ENCODE results near the gene CELSR1. TPM values are rescaled to one million over a fixed set of nuclear protein-coding genes. Genes with fewer than 3 reads are reported as not detected.

CELSR1 gene
- total RNA-seq, 3 donors from 2014 or later (not counting 1 experiment from before 2014, with no cell fraction given): 0.89 to 3.9 (median 1.9) TPM

DNA sequence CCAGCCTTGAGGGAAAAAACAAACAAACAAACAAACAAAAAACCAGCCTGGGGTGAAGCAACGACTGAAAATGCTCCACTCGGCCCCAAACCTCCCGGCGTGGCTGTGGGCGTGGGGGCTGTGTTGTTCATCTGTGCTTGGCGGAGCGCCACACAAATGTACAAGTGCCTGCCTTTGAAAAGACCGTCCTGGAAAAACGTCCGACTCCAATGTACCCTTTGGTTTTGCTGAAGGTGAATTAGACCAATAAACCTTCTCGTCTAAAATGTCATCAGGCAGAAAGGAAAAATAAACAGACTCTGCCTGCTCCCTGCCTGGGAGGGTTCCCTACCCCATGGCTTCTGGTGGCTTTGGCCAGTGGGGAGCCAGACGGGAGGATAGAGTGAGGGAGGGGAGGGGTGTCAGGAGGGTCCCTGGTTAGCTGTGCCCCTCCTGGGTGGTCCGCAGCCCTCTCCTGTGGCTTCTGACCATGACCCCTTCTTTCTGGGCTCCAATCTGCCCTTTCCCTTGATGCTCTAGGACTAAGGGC lies 108.0 kb downstream of the CELSR1 start:
- H3K36me3 Mint-ChIP-seq: no peaks in the 10 kb centered on the region
- no peak overlapping the region for H3K4me3 ChIP-seq (ENCODE audit: low read length)
- DNase-seq (no peak), ATAC-seq (no peak)
- H3K27ac ChIP-seq (ENCODE audit: low read length): no peak overlapping the region
- 86% methylated on average over 13 of the region's 13 CpGs for WGBS (ENCODE audit: insufficient coverage)
- H3K36me3 ChIP-seq (ENCODE audit: control insufficient read depth, insufficient read depth, low read length): no peaks in the 10 kb centered on the region
- H3K27ac Mint-ChIP-seq: no peak overlapping the region
- H3K4me1 Mint-ChIP-seq: peaks cover 17 to 26% of the 10 kb centered on the region in 2 donors
- H3K9me3 Mint-ChIP-seq: no peaks in the 10 kb centered on the region
- TF ChIP-seq, protein P1, sequence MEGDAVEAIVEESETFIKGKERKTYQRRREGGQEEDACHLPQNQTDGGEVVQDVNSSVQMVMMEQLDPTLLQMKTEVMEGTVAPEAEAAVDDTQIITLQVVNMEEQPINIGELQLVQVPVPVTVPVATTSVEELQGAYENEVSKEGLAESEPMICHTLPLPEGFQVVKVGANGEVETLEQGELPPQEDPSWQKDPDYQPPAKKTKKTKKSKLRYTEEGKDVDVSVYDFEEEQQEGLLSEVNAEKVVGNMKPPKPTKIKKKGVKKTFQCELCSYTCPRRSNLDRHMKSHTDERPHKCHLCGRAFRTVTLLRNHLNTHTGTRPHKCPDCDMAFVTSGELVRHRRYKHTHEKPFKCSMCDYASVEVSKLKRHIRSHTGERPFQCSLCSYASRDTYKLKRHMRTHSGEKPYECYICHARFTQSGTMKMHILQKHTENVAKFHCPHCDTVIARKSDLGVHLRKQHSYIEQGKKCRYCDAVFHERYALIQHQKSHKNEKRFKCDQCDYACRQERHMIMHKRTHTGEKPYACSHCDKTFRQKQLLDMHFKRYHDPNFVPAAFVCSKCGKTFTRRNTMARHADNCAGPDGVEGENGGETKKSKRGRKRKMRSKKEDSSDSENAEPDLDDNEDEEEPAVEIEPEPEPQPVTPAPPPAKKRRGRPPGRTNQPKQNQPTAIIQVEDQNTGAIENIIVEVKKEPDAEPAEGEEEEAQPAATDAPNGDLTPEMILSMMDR (IDR thresholded peaks at IDR 0.05): no peak
- no peaks in the 10 kb centered on the region for H3K27me3 ChIP-seq (ENCODE audit: control insufficient read depth, insufficient read depth, low read length)
- intact Hi-C loops (cut with micrococcal nuclease): no loop called here
- no peak overlapping the region for H3K4me3 Mint-ChIP-seq
- H3K4me1 ChIP-seq (ENCODE audit: control insufficient read depth, insufficient read depth, low read length): peaks cover 22% of the 10 kb centered on the region
- peaks cover 2 to 11% of the 10 kb centered on the region in 2 donors for H3K27me3 Mint-ChIP-seq (ENCODE audit: low read depth in 2 of 2)
- H3K9me3 ChIP-seq (ENCODE audit: control insufficient read depth, insufficient read depth, low read length): peaks cover 2% of the 10 kb centered on the region

- Histone ChIP-seq H3K27me3 (ENCODE audit: control insufficient read depth, insufficient read depth, low read length) (no peaks in the 10 kb centered on the region), H3K36me3 (ENCODE audit: control insufficient read depth, insufficient read depth, low read length) (no peaks in the 10 kb centered on the region), H3K4me3 (ENCODE audit: low read length) (no peak overlapping the region), H3K4me1 (ENCODE audit: control insufficient read depth, insufficient read depth, low read length) (peaks cover 22% of the 10 kb centered on the region), H3K27ac (ENCODE audit: low read length) (no peak overlapping the region), H3K9me3 (ENCODE audit: control insufficient read depth, insufficient read depth, low read length) (peaks cover 2% of the 10 kb centered on the region)
- TF ChIP-seq, protein P1 (IDR thresholded peaks at IDR 0.05): no peak
- Mint-ChIP-seq H3K36me3 (no peaks in the 10 kb centered on the region), H3K4me3 (no peak overlapping the region), H3K27ac (no peak overlapping the region), H3K27me3 (ENCODE audit: low read depth in 2 of 2) (peaks cover 2 to 11% of the 10 kb centered on the region in 2 donors), H3K4me1 (peaks cover 17 to 26% of the 10 kb centered on the region in 2 donors), H3K9me3 (no peaks in the 10 kb centered on the region)
- 89% methylated on average over 24 of the region's 24 CpGs for WGBS (ENCODE audit: insufficient coverage)
- no peak for DNase-seq
- intact Hi-C loops (cut with micrococcal nuclease): no loop called here
- ATAC-seq: no peak
These were observed 108.7 kb downstream of the CELSR1 start for GRCh38 chr22:46428602-46429324.

DNA sequence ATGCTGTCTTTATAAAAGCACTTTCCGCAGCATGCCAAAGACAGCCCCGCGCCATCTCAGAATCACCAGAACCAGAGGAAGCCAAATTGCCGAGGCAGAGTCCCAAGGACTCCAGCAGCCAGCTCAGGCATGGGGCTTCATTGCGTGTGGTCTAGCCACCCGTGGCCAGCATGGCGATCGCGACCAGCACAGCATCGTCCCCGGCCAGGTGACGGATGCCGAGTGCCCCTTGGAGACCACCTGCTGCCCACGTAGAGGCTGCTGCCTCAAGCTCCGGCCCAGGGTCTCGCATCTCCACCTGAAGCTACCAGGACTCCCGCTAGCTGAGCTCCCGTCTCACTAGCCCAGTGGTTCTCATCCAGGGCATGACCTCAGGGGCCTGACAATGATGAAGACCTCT lies 109.2 kb downstream of the CELSR1 start:
- TF ChIP-seq, protein P1 (IDR thresholded peaks at IDR 0.05): no peak
- no peak for ATAC-seq
- peaks cover 2 to 11% of the 10 kb centered on the region in 2 donors for H3K27me3 Mint-ChIP-seq (ENCODE audit: low read depth in 2 of 2)
- H3K36me3 Mint-ChIP-seq: no peaks in the 10 kb centered on the region
- H3K9me3 ChIP-seq (ENCODE audit: control insufficient read depth, insufficient read depth, low read length): peaks cover 2% of the 10 kb centered on the region
- H3K4me3 ChIP-seq (ENCODE audit: low read length): no peak overlapping the region
- intact Hi-C loops (cut with micrococcal nuclease): no loop called here
- H3K36me3 ChIP-seq (ENCODE audit: control insufficient read depth, insufficient read depth, low read length): no peaks in the 10 kb centered on the region
- peaks cover 22% of the 10 kb centered on the region for H3K4me1 ChIP-seq (ENCODE audit: control insufficient read depth, insufficient read depth, low read length)
- no peak overlapping the region for H3K4me3 Mint-ChIP-seq
- 96% methylated on average over 18 of the region's 18 CpGs for WGBS (ENCODE audit: insufficient coverage)
- no peaks in the 10 kb centered on the region for H3K27me3 ChIP-seq (ENCODE audit: control insufficient read depth, insufficient read depth, low read length)
- H3K27ac ChIP-seq (ENCODE audit: low read length): no peak overlapping the region
- no peak overlapping the region for H3K27ac Mint-ChIP-seq
- no peak for DNase-seq
- no peaks in the 10 kb centered on the region for H3K9me3 Mint-ChIP-seq
- H3K4me1 Mint-ChIP-seq: peaks cover 14 to 26% of the 10 kb centered on the region in 2 donors

Measured in natural killer cell (primary cell).